Fibroblast of skin of right biceps (primary cell): ENCODE measurements around the gene HTT-AS.
"Not testable (repeated sequence)": the region's sequence is repeated elsewhere in the genome, so short reads cannot be mapped to it uniquely, and the experiment has no call there.

ENCODE experiments used
- DNase-seq: peaks from one replicate; pipeline ENCODE4 v3.0.0-alpha.2; 2013

HTT-AS gene

GRCh38 chr4:3074078-3074845 is at the start of gene HTT-AS, which contains the start of gene HTT:
Gene HTT-AS, minus strand, starts transcription at chr4:3074538.
Gene HTT, plus strand, starts transcription at chr4:3074681. Its CDS starts 145 bp downstream, at chr4:3074826.
- DNase-seq: peak; percentile 92

- DNase-seq: peak; percentile 11
These were observed 48.9 kb upstream of the HTT-AS start for GRCh38 chr4:3123181-3123671.

DNA sequence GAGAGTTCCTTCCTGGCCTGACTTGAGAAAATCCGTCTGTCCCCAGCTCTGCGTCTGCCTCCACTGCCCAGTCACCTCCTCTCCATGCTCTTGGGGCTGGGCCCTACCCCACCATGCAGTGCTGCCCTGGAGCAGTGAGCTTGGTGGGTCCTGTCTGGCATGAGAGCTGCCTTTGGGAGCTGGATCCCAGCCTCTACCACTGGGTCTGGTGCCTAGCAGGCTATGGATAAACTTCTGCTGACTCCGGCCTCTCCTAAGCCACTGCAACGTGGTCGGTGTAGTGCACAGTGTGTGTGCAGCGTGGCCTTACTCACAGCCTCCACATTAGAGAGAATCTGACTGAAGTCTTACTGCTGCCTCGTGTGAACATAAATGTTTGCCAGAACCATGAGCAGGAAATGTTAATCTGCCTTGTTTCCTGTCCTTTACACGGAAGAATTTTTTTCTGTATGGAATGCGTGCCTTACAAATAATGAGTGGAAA is 47.8 kb upstream of the HTT-AS start:
- peak; percentile 56 for DNase-seq

- no peak for DNase-seq
These were observed 47.3 kb upstream of the HTT-AS start for GRCh38 chr4:3121596-3121995.

GRCh38 chr4:3121110-3121509 is 46.8 kb upstream of the HTT-AS start:
- DNase-seq: no peak

- DNase-seq: no peak
These were observed 45.1 kb upstream of the HTT-AS start for GRCh38 chr4:3119464-3119863.

DNA sequence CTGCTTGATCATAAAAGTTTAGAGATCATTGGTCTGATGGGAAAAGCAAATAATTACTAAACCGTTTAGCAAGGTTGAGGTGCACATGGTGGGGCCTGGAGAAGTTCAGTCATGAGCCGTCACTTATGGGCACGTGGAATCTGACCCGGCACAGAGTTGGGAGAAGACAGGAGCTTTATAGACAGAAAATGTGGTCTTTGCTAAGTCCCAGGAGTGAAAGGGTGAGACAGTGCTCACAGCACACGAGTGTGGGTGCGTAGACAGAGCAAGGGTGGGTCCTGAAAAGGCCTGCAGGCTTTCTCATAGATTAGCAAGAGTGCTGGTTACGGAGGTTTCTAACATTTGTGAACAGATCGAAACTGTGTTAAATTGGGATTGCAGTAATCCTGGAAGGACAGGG is 44.0 kb upstream of the HTT-AS start:
- no peak for DNase-seq

DNA sequence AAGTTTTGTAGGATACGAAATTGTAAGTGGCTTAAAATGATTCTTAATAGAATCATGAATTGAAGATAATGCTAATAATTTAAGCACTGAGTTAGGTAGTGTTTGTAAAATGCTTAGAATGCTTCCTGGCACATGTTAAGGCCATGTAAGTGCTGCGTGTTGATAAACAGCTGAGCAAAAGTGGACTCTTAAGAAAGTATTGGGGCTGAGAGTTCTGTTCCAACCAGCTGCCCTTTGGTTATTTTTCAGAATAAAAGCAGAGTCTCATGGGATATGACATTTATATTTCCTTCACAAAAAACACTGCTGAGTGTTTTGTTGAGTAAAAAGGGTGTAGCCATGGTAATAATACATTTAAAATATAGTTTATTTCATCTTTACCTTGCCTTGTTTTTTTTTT is 42.6 kb upstream of the HTT-AS start:
- no peak for DNase-seq

DNA sequence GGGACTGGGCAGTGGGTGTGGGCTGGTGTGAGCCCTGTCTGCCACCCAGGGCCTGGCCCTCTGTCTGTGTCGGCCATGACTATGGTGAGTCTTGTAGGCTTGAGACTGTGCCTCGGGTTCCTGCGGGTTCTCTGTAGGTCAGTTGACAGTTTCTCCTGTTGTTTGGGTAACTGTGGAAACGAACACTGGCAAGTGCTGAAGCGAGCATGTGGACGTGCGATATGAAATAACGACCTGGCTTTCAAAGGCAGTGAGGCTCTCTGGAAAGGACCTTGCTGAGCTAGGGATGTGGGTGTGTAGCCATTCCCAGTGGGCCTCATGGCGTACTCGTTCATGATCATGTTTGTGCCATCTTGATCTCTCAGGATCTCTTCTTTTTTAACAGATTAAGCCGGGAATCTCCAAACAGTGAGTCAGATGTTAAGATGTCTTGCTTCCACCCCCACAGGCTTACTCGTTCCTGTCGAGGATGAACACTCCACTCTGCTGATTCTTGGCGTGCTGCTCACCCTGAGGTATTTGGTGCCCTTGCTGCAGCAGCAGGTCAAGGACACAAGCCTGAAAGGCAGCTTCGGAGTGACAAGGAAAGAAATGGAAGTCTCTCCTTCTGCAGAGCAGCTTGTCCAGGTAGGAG is 41.4 kb upstream of the HTT-AS start:
- DNase-seq: peak; percentile 51

- DNase-seq: no peak
These were observed 40.0 kb upstream of the HTT-AS start for GRCh38 chr4:3114377-3114776.

DNA sequence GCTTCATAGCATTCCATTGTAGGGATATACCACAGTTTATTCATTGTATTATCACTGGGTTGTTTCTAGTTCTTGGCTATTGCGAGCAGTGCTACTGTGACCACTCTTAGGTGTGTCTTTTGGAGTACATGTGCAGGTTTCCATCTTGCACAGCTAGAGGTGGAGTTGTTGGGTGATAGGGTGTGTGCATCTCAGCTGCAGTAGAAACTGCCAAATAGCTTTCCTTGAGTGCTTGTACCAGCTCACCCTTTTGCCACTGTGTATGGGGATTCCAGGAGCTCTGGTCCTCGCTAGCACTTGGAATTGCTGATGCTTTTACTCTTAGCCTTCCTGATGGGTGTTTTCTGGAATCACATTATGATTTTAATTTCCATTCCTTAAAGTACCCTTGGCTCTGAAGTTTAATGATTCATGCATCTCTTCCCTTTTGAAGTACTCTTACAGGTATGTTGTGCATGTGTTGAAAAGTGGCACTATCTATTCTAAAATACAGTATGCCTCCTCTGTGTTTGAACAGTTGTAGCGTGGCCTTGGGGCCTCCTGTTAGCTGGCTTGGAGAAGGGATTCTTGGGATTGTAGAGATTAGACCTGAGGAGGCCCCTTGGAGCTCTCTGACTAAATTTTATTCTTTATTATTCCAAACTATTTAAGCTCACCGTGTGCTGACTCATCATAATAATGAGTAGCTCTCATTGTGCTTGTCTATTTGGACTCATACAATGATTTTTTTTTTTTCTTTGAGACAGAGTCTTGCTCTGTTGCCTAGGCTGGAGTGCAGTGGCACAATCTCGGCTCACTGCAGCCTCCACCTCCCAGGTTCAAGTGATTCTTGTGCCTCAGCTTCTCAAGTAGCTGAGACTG is 38.5 kb upstream of the HTT-AS start:
- peak; percentile 49 for DNase-seq

- DNase-seq: no peak
These were observed 37.9 kb upstream of the HTT-AS start for GRCh38 chr4:3112201-3112600.

DNA sequence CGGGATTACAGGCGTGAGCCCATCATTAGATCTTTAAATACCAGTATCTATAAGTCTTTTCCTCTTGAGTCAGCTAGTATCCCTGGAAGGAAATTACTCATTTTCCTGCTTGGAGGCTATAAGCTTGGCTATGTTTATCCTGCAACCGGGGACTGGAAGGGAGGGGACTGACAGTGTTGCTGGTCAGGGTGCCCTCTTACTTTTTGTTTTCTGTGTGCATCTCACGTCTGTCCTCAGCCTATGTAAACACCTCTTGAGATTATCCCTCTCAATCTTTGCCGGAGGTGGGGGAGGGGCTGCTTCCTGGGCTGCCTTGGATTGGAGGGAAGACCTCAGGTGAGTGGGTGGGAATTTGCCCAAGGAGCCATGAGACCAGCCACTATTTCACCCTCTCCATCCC is 37.1 kb upstream of the HTT-AS start:
- DNase-seq: peak; percentile 71

DNA sequence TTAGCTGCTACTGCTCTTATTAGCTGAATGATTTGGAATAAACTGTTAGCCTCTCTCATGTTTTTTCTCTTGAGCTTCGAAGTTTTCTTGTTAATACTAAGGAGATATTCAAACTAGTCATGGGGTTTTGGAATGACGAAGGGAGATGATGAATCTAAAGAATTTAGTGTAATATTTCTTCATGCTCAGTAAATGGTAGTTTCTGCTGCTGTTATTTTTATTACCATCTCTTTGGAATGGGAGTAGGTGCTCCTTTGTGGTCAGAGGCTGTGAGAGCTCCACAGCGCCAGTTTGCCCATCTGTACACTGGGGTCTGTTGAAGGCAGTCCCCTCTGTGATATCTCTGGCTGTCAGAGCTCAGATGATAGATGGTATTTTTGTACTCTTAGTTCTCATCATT is 33.9 kb upstream of the HTT-AS start:
- peak; percentile 18 for DNase-seq

DNA sequence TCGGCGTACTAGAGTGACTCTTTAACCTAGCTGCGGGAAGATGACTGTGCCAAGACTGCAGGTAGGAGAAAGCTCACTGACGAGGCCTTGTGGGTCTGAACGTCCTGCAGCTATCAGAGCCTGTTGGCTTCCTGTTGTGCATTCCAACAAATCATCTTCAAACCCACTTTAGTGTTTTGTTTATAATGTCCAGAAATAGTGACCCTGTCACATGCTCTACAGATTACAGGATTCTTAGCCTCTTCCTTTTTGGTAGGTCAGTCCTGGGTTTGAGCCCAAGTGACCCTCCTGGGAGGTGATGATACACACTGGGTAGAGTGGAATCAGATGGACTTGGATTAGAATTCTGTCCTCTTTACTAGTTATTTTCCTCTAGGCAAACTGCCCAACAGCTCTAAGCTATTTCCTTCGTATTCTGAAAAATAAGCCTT is 33.4 kb upstream of the HTT-AS start:
- DNase-seq: no peak

DNA sequence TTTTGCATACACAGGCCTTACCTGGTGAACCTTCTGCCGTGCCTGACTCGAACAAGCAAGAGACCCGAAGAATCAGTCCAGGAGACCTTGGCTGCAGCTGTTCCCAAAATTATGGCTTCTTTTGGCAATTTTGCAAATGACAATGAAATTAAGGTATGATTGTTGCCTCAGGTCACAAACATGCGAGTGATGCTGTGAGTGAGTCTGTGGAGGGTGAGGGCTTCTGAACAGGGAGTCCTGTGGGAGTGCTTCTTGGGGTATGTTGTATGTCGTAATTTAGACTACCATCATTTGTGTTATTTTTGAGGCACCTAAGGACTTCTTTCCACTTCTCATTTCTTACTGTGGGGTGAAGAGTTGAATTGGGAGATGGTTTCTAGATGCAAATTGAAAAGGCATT is 32.9 kb upstream of the HTT-AS start:
- no peak for DNase-seq

- peak; percentile 89 for DNase-seq
These were observed 32.2 kb upstream of the HTT-AS start for GRCh38 chr4:3106339-3107186.

GRCh38 chr4:3098346-3098745 is 24.0 kb upstream of the HTT-AS start:
- DNase-seq: no peak

- no peak for DNase-seq
These were observed 21.9 kb upstream of the HTT-AS start for GRCh38 chr4:3096202-3096601.

- DNase-seq: not testable (repeated sequence)
These were observed 20.4 kb upstream of the HTT-AS start for GRCh38 chr4:3094701-3095100.

DNA sequence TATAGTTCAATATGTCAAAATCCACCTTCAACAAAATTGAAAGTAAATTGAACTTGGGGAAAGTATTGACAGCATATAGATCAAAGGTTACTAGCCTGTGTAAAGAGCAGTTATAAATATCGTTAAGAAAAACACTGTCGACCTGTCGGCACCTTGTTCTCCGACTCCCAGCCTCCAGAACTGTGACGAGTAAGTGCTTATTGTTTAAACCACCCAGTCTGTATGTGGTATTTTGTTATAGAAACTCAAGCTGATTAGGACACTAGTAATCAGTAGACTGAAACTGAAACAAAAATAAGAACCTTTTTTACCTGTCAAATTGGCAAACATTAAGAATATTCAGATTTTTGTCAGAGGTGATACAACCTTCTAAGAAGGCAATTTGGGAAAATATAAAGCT is 17.1 kb upstream of the HTT-AS start:
- no peak for DNase-seq

- no peak for DNase-seq
These were observed 12.9 kb upstream of the HTT-AS start for GRCh38 chr4:3087115-3087797.
